Vagina (tissue), 2 donors: Measurements from ENCODE around the gene DAPK2. TPM values are rescaled to one million over a fixed set of nuclear protein-coding genes. Genes with fewer than 3 reads are reported as not detected.

Experiments
- DNase-seq, 2 donors: peaks; one replicate each; pipeline ENCODE4 v3.0.0-alpha.2; 2017; ENCODE audit errors: extremely low spot score in 2 of 2
- H3K27ac ChIP-seq: fragments of 200-600 bp; sonication (generic); one replicate; pipeline ENCODE4 v1.5.1; 2019
- H3K27me3 ChIP-seq: fragments of 200-600 bp; sonication (generic); one replicate; pipeline ENCODE4 v1.5.1; 2019
- H3K36me3 ChIP-seq, 2 donors: fragments of 200-600 bp; sonication (generic); one replicate each; pipeline ENCODE4 v1.5.1; 2017 to 2019
- H3K4me1 ChIP-seq: fragments of 200-600 bp; sonication (generic); one replicate; pipeline ENCODE4 v1.5.1; 2019
- H3K4me3 ChIP-seq, 2 donors: fragments of 200-600 bp; sonication (generic); 1 replicate in 1 of 2; 2 replicates in 1 of 2; pipeline ENCODE4 v1.5.1; 2016 to 2019
- H3K9me3 ChIP-seq: fragments of 200-600 bp; sonication (generic); one replicate; pipeline ENCODE4 v1.5.1; 2019
- POLR2A ChIP-seq, 2 donors: fragments of 450-650 bp; IDR thresholded peaks; one replicate each; pipeline ENCODE4 v1.6.1; 2017; ENCODE audit warnings: antibody characterized with exemption in 2 of 2, mild to moderate bottlenecking in 2 of 2, moderate library complexity in 2 of 2
- POLR2AphosphoS5 ChIP-seq, 2 donors: sonication (generic); formaldehyde crosslinking; IDR thresholded peaks; one replicate each; pipeline ENCODE4 v1.9.0; 2017; ENCODE audit warnings: antibody characterized with exemption in 2 of 2, mild to moderate bottlenecking in 2 of 2, low read depth in 1 of 2; ENCODE audit not compliant: insufficient read depth in 1 of 2
- intact Hi-C: fragments of 100-400 bp; cut with DNase I; formaldehyde crosslinking; loops from one replicate; pipeline ENCODE4 v1.15.1; 2023
- total RNA-seq: library from RNA; depleted of rRNA; stranded (reverse); fragments of >200 nt; gene quantifications from one replicate; pipeline ENCODE4 v1.2.3, GENCODE V29; 2016
- TF ChIP-seq, protein P1 (sequence below), 3 experiments: fragments of 450-650 bp in 2 of 3; fragments of 200-600 bp in 1 of 3; sonication (generic) in 1 of 3; IDR thresholded peaks; one replicate each; pipeline ENCODE4 v1.5.1; 2017 to 2019; ENCODE audit warnings: antibody characterized with exemption in 3 of 3, mild to moderate bottlenecking in 2 of 3, moderate library complexity in 2 of 3

The DAPK2 gene
- total RNA-seq, 1 donor from 2014 or later, result 50.3 TPM

DNA sequence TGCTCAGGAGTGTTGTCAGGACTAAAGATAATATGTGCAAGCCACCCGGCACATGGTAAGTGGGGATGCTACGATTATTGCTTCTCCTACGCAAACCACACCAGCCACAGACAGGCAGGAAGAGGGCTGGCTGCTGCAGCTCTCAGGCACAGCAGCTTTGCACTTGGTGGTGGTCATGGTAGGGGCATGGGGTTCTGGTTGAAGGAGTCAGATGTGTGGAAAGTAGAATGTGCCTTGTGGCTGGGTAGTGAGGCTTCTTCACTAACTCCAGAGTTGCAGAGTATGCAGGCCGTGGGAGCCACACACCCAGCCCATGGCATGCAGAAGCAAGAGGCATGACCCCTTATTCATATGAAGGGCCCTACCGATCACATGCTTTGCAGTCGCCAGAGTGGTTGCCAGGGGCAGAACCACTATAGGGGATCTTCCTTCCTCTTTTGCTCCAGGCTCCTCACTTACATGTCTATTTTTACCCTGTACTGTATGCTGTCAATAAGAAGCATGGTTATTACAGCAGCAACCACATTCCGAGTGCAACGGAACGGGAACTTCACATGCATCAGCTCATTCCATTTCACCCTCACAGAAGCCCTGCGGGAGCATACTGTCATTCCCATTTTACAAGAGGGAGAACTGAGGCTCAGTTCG is 153.4 kb downstream of the DAPK2 start:
- TF ChIP-seq POLR2AphosphoS5 (IDR thresholded peaks at IDR 0.05; ENCODE audit: insufficient read depth in 1 of 2, low read depth in 1 of 2), result peak in 1 of 2 donors; percentile 57
- TF ChIP-seq, protein P1, sequence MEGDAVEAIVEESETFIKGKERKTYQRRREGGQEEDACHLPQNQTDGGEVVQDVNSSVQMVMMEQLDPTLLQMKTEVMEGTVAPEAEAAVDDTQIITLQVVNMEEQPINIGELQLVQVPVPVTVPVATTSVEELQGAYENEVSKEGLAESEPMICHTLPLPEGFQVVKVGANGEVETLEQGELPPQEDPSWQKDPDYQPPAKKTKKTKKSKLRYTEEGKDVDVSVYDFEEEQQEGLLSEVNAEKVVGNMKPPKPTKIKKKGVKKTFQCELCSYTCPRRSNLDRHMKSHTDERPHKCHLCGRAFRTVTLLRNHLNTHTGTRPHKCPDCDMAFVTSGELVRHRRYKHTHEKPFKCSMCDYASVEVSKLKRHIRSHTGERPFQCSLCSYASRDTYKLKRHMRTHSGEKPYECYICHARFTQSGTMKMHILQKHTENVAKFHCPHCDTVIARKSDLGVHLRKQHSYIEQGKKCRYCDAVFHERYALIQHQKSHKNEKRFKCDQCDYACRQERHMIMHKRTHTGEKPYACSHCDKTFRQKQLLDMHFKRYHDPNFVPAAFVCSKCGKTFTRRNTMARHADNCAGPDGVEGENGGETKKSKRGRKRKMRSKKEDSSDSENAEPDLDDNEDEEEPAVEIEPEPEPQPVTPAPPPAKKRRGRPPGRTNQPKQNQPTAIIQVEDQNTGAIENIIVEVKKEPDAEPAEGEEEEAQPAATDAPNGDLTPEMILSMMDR (IDR thresholded peaks at IDR 0.05), result no peak
- no peak for DNase-seq
- peaks cover 40% of the 10 kb centered on the region for H3K4me1 ChIP-seq
- H3K4me3 ChIP-seq, result no peak overlapping the region
- intact Hi-C loops, result loop anchor here (10.0 kb wide), 1 partner anchor 138 kb away; no protein-coding TSS in a partner anchor
- no peak overlapping the region for H3K27ac ChIP-seq
- no peaks in the 10 kb centered on the region for H3K27me3 ChIP-seq
- H3K36me3 ChIP-seq, result no peaks in the 10 kb centered on the region
- H3K9me3 ChIP-seq, result no peaks in the 10 kb centered on the region

DNA sequence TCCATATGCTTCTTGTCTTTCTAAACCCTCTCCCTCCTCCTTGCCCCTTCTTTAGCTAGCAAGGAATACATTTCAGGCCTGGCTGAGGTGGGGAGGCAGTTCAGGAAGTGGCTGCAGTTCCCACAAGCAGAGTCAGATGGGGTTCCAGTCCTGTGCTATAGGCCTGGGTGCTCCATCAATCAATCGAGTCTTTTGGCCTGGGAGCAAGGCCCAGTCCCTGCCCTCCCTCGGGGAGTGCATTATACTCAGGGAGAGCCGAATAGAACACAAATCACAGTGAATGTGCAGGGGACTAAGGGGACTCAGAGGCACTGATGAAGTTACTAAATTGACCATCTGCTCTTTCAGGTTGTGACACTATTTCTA is 154.5 kb downstream of the DAPK2 start:
- Histone ChIP-seq H3K4me1 (peaks cover 31% of the 10 kb centered on the region), H3K27ac (no peak overlapping the region), H3K36me3 (no peaks in the 10 kb centered on the region), H3K9me3 (no peaks in the 10 kb centered on the region), H3K4me3 (no peak overlapping the region), H3K27me3 (no peaks in the 10 kb centered on the region)
- intact Hi-C loops, result loop anchor here (10.0 kb wide), 1 partner anchor 137 kb away; no protein-coding TSS in a partner anchor
- TF ChIP-seq, protein P1 (IDR thresholded peaks at IDR 0.05), result no peak
- TF ChIP-seq POLR2AphosphoS5 (IDR thresholded peaks at IDR 0.05; ENCODE audit: insufficient read depth in 1 of 2, low read depth in 1 of 2), result no peak
- no peak for TF ChIP-seq POLR2A (IDR thresholded peaks at IDR 0.05)
- no peak for DNase-seq

DNA sequence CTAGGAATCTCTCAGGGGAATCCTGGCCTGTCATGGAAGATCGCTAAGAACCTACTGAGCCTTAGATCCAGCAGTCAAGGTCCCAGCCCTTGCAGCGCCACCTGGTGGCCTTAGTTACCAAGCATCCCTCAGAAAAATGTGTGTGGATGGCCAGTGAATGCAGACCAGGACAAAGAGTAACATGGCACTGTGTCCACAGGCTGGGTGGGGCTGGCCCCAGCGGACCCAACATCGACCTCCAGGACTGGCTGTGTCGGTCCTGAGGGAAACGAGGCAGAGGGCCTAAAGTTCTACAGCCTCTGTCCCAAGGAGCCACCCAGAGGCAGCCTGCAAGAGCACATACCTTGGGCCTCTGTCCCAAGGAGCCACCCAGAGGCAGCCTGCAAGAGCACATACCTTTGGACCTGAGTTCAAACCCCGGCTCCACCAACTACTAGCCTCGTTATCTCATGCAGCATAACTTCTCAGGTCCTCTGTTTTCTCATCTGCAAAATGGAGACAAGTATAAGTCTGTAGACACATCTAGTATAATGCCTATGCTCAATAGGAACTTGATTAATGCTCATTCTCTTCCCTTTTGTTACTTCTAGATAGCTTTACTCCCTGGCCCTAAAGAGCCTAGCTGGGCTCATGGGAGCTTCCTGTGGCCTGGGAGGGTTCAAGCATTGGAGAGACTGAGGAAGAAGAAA is 155.1 kb downstream of the DAPK2 start:
- TF ChIP-seq, protein P1 (IDR thresholded peaks at IDR 0.05), result peak; percentile 59 to 75 (median 72)
- TF ChIP-seq POLR2A (IDR thresholded peaks at IDR 0.05) (no peak), POLR2AphosphoS5 (IDR thresholded peaks at IDR 0.05; ENCODE audit: insufficient read depth in 1 of 2, low read depth in 1 of 2) (peak in 1 of 2 donors; percentile 11)
- Histone ChIP-seq H3K9me3 (no peaks in the 10 kb centered on the region), H3K4me3 (no peak overlapping the region), H3K27me3 (no peaks in the 10 kb centered on the region), H3K36me3 (no peaks in the 10 kb centered on the region), H3K4me1 (peaks cover 25% of the 10 kb centered on the region), H3K27ac (no peak overlapping the region)
- no peak for DNase-seq
- intact Hi-C loops, result loop anchor here (10.0 kb wide), 1 partner anchor 136 kb away; no protein-coding TSS in a partner anchor

DNA sequence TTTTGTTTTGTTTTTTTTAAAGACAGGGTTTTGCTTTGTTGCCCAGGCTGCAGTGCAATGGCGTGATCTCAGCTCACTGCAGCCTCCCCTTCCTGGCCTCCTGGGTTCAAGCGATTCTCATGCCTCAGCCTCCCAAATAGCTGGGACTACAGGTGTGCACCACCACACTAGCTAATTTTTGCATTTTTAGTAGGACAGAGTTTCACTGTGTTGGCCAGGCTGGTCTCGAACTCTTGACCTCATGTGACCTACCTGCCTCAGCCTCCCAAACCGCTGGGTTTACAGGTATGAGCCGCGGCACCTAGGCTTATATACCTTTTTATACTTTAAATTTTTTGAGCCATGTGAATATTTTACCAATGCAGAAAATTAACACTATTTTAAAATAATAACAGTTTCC is 155.7 kb downstream of the DAPK2 start:
- Histone ChIP-seq H3K36me3 (no peaks in the 10 kb centered on the region), H3K4me1 (peaks cover 19% of the 10 kb centered on the region), H3K27me3 (no peaks in the 10 kb centered on the region), H3K27ac (no peak overlapping the region), H3K4me3 (no peak overlapping the region), H3K9me3 (no peaks in the 10 kb centered on the region)
- TF ChIP-seq POLR2AphosphoS5 (IDR thresholded peaks at IDR 0.05; ENCODE audit: insufficient read depth in 1 of 2, low read depth in 1 of 2) (no peak), POLR2A (IDR thresholded peaks at IDR 0.05) (no peak)
- TF ChIP-seq, protein P1 (IDR thresholded peaks at IDR 0.05), result no peak
- DNase-seq, result no peak
- intact Hi-C loops, result loop anchor here (10.0 kb wide), 1 partner anchor 136 kb away; no protein-coding TSS in a partner anchor

DNA sequence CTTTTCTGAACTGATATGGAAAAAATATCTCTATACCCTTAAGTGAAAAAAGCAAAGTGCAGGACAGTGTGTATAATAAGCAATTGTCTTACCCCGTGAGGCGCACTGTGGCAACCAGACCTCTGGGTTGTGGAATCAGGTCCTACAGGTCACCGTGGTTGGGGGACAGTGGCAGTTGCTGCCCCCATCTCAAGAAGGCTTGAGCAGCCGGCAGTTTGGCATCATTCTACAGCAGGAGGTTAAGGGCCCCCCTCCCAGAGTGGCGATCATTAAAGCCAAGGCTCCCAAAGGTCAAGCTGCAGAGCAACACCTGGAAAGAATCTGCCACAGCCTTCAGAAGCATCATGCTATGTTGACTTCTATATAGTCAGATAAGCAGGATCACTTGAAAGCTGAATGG is 156.5 kb downstream of the DAPK2 start:
- H3K27ac ChIP-seq, result no peak overlapping the region
- peaks cover 18% of the 10 kb centered on the region for H3K4me1 ChIP-seq
- intact Hi-C loops, result loop anchor here (5.0 to 10.0 kb wide), 2 partner anchors 53 to 135 kb away; no protein-coding TSS in a partner anchor
- no peaks in the 10 kb centered on the region for H3K36me3 ChIP-seq
- no peaks in the 10 kb centered on the region for H3K9me3 ChIP-seq
- H3K27me3 ChIP-seq, result no peaks in the 10 kb centered on the region
- TF ChIP-seq POLR2AphosphoS5 (IDR thresholded peaks at IDR 0.05; ENCODE audit: insufficient read depth in 1 of 2, low read depth in 1 of 2) (no peak), POLR2A (IDR thresholded peaks at IDR 0.05) (no peak)
- TF ChIP-seq, protein P1 (IDR thresholded peaks at IDR 0.05), result no peak
- no peak for DNase-seq
- H3K4me3 ChIP-seq, result no peak overlapping the region
